ENCODE measurements around the gene FAM136A.

Gene FAM136A

DNA sequence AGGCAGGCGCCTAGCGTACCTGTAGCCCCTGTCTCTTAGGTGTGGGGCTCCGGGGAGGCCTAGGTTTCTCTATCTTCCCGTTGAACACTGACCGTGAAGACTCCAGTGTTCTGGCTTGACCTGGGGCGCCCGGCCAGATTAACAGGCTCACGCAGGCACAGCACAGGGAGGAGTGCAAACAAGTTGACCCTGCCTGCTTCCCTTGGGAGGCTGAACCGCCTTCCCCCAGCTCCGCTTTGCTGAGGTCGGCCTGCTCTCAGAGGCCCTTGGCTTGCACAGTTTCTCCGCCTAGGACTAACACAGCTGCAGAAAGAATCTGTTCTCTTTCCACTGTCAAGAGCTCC is 43.4 kb downstream of the FAM136A start:
- peak overlapping the region; percentile 97 for H2AFZ ChIP-seq (ENCODE audit: low read length)
- no peaks in the 10 kb centered on the region for H3K79me2 ChIP-seq (ENCODE audit: low read length)
- H3K36me3 ChIP-seq (replicated peaks; ENCODE audit: insufficient read depth, low read length), result no peaks in the 10 kb centered on the region
- TF ChIP-seq EZH2phosphoT487 (IDR thresholded peaks at IDR 0.05; ENCODE audit: low read length), result no peak
- peak overlapping the region; percentile 91 for H3K4me3 ChIP-seq (ENCODE audit: low read length)
- H3K4me1 ChIP-seq (ENCODE audit: low read length), result peaks cover 4% of the 10 kb centered on the region; the same call in 1 of the 2 replicates
- peak overlapping the region; percentile 61; the same call in 1 of the 2 replicates for H3K9ac ChIP-seq (ENCODE audit: low read length)
- no peaks in the 10 kb centered on the region for H3K9me2 ChIP-seq (replicated peaks; ENCODE audit: insufficient read depth, low read length)
- peak; percentile 25 for DNase-seq
- peak overlapping the region; percentile 25; the same call in 1 of the 2 replicates for H3K27ac ChIP-seq (ENCODE audit: low read length)
- H4K20me1 ChIP-seq (ENCODE audit: insufficient read depth, low read length), result no peaks in the 10 kb centered on the region
- H3K4me2 ChIP-seq (ENCODE audit: low read depth, low read length), result peak overlapping the region; percentile 92
- H3K9me3 ChIP-seq (replicated peaks; ENCODE audit: insufficient read depth, low read length), result no peaks in the 10 kb centered on the region
- H3F3A ChIP-seq (ENCODE audit: insufficient read depth, low read length), result peaks cover 18% of the 10 kb centered on the region
- no peaks in the 10 kb centered on the region for H3K27me3 ChIP-seq (replicated peaks; ENCODE audit: insufficient read depth, low read length)

DNA sequence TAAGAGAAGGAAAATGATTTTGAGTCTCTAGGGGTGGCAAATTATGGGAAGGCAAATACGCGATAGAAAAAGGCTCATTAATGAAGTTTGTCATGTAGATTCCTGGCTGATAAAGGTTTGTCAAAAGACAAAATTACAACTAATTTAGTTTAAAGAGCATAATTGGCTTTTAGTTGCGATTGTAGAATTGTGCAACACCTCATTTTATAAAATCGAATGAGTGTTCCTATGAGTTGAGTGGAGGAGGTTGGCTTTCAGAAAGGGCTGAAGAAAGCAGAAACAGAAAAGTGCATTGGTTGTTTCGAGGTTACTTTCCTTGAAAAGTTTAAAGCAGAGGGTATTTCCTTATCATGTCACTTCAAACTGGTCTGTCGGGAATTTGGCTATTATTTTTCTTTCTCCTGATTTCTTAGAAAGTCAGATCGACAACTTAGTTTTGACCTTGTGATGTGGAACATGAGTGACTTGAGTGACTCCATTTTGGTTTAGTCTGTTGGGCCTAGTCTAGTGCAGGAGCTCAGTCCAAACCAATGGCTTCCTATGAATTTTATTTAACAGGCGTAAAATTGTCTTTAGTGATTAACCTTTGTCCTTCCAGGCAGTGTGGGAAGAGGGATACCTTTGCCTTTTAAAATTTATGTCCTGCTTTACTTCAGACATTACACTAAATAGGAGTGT is 46.1 kb downstream of the FAM136A start:
- H4K20me1 ChIP-seq (ENCODE audit: insufficient read depth, low read length), result no peaks in the 10 kb centered on the region
- no peaks in the 10 kb centered on the region for H3K9me3 ChIP-seq (replicated peaks; ENCODE audit: insufficient read depth, low read length)
- H3K27ac ChIP-seq (ENCODE audit: low read length), result no peak overlapping the region
- no peak overlapping the region for H3K9ac ChIP-seq (ENCODE audit: low read length)
- no peaks in the 10 kb centered on the region for H3K9me2 ChIP-seq (replicated peaks; ENCODE audit: insufficient read depth, low read length)
- H3K4me2 ChIP-seq (ENCODE audit: low read depth, low read length), result no peak overlapping the region
- H3K27me3 ChIP-seq (replicated peaks; ENCODE audit: insufficient read depth, low read length), result no peaks in the 10 kb centered on the region
- H3F3A ChIP-seq (ENCODE audit: insufficient read depth, low read length), result peaks cover 18% of the 10 kb centered on the region
- H3K79me2 ChIP-seq (ENCODE audit: low read length), result no peaks in the 10 kb centered on the region
- TF ChIP-seq, protein P1, sequence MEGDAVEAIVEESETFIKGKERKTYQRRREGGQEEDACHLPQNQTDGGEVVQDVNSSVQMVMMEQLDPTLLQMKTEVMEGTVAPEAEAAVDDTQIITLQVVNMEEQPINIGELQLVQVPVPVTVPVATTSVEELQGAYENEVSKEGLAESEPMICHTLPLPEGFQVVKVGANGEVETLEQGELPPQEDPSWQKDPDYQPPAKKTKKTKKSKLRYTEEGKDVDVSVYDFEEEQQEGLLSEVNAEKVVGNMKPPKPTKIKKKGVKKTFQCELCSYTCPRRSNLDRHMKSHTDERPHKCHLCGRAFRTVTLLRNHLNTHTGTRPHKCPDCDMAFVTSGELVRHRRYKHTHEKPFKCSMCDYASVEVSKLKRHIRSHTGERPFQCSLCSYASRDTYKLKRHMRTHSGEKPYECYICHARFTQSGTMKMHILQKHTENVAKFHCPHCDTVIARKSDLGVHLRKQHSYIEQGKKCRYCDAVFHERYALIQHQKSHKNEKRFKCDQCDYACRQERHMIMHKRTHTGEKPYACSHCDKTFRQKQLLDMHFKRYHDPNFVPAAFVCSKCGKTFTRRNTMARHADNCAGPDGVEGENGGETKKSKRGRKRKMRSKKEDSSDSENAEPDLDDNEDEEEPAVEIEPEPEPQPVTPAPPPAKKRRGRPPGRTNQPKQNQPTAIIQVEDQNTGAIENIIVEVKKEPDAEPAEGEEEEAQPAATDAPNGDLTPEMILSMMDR (IDR thresholded peaks at IDR 0.05; ENCODE audit: low read length), result no peak
- TF ChIP-seq EZH2phosphoT487 (IDR thresholded peaks at IDR 0.05; ENCODE audit: low read length), result no peak
- TF ChIP-seq EZH2 (optimal IDR thresholded peaks at IDR 0.05; ENCODE audit: low read depth, low read length), result no peak
- no peaks in the 10 kb centered on the region for H3K36me3 ChIP-seq (replicated peaks; ENCODE audit: insufficient read depth, low read length)
- peaks cover 4% of the 10 kb centered on the region; the same call in 1 of the 2 replicates for H3K4me1 ChIP-seq (ENCODE audit: low read length)
- no peak overlapping the region for H2AFZ ChIP-seq (ENCODE audit: low read length)
- DNase-seq, result no peak
- H3K4me3 ChIP-seq (ENCODE audit: low read length), result no peak overlapping the region

DNA sequence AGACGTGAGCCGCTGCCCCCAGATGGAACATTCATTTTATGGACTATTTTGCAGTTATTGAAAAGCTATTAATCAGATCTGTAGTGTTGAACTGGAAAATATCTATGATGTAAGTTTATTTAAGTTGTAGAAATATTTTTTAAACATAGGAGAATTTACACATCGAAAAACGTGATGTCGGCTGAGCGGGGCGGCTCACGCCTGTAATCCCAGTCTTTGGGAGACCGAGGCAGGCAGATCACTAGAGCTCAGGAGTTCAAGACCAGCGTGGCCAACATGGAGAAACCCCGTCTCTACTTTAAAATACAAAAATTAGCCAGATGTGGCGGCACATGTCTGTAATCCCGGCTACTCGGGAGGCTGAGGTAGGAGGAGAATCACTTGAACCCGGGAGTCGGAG is 51.4 kb downstream of the FAM136A start:
- no peak overlapping the region for H2AFZ ChIP-seq (ENCODE audit: low read length)
- H3K4me3 ChIP-seq (ENCODE audit: low read length), result no peak overlapping the region
- no peaks in the 10 kb centered on the region for H3K9me2 ChIP-seq (replicated peaks; ENCODE audit: insufficient read depth, low read length)
- H3K9me3 ChIP-seq (replicated peaks; ENCODE audit: insufficient read depth, low read length), result no peaks in the 10 kb centered on the region
- no peaks in the 10 kb centered on the region for H4K20me1 ChIP-seq (ENCODE audit: insufficient read depth, low read length)
- no peaks in the 10 kb centered on the region for H3K36me3 ChIP-seq (replicated peaks; ENCODE audit: insufficient read depth, low read length)
- peaks cover 19% of the 10 kb centered on the region for H3F3A ChIP-seq (ENCODE audit: insufficient read depth, low read length)
- H3K9ac ChIP-seq (ENCODE audit: low read length), result no peak overlapping the region
- no peak overlapping the region for H3K27ac ChIP-seq (ENCODE audit: low read length)
- H3K79me2 ChIP-seq (ENCODE audit: low read length), result peaks cover 29% of the 10 kb centered on the region
- H3K27me3 ChIP-seq (replicated peaks; ENCODE audit: insufficient read depth, low read length), result no peaks in the 10 kb centered on the region
- H3K4me2 ChIP-seq (ENCODE audit: low read depth, low read length), result no peak overlapping the region
- no peak for DNase-seq
- H3K4me1 ChIP-seq (ENCODE audit: low read length), result 0 out of 2 replicates have a peak, but pooled peaks cover 3% of the 10 kb centered on the region
- no peak for TF ChIP-seq EZH2phosphoT487 (IDR thresholded peaks at IDR 0.05; ENCODE audit: low read length)
- TF ChIP-seq EZH2 (optimal IDR thresholded peaks at IDR 0.05; ENCODE audit: low read depth, low read length), result no peak
- TF ChIP-seq, protein P1 (IDR thresholded peaks at IDR 0.05; ENCODE audit: low read length), result no peak

Data from MM.1S (cell line).